ENCODE results near the gene HSF4. TPM values are rescaled to one million over a fixed set of nuclear protein-coding genes. Genes with fewer than 3 reads are reported as not detected.
A peak's percentile ranks its signal among the peaks of the same experiment; 100 is the strongest.

HSF4 gene
- total RNA-seq (2021) = 1.2 and 1.5 TPM in 2 replicates
- long read RNA-seq, partial matches to known transcripts = 0 of 1 reads
- long read RNA-seq, other reads (novel, unspliced or antisense) = 0 of 1 reads

- H3K4me3 Mint-ChIP-seq = peak within 1 kb of the TSS; percentile 30 to 74
- no peak for DNase-seq
Measured at GRCh38 chr16:67164599-67165061, at the start of gene HSF4. Gene HSF4 (plus strand): TSS chr16:67164745. CDS start chr16:67164812, 67 bp downstream.

More at GRCh38 chr16:67164599-67165061, at the start of gene HSF4:
- Histone ChIP-seq H3K9ac (ENCODE audit: extremely low read depth, insufficient read length, low read length) (no peak within 1 kb of the TSS), H4K20me1 (ENCODE audit: control insufficient read depth, insufficient read depth, insufficient read length) (no peaks in the 10 kb centered on the region), H3K4me2 (ENCODE audit: insufficient read depth, insufficient read length, low read length) (peak within 1 kb of the TSS; percentile 20), H2BK12ac (ENCODE audit: insufficient read length, low read depth, low read length) (no peak within 1 kb of the TSS), H2AFZ (ENCODE audit: low read length) (no peak within 1 kb of the TSS), H4K5ac (ENCODE audit: insufficient read length, low read depth, low read length) (no peak within 1 kb of the TSS), H2AK5ac (ENCODE audit: insufficient read length, low read length) (no peak within 1 kb of the TSS), H3K27ac (ENCODE audit: insufficient read length, low read depth, low read length) (no peak within 1 kb of the TSS), H2BK20ac (ENCODE audit: low read depth, low read length, poor library complexity, severe bottlenecking) (no peak within 1 kb of the TSS), H3K79me1 (ENCODE audit: insufficient read depth, low read depth, low read length, poor library complexity, severe bottlenecking) (no peaks in the 10 kb centered on the region), H3K14ac (ENCODE audit: insufficient read depth, low read length) (no peak within 1 kb of the TSS), H3K18ac (ENCODE audit: insufficient read length, low read depth, low read length) (no peak within 1 kb of the TSS), H3K4me1 (ENCODE audit: insufficient read depth, low read length) (no peaks in the 10 kb centered on the region), H3K23me2 (ENCODE audit: insufficient read length, low read depth, low read length, poor library complexity, severe bottlenecking) (peaks cover 13% of the 10 kb centered on the region), H4K8ac (replicated peaks; ENCODE audit: insufficient read length, low read depth, low read length) (no peak within 1 kb of the TSS), H2BK5ac (ENCODE audit: insufficient read length, low read length) (no peak within 1 kb of the TSS), H3K56ac (ENCODE audit: insufficient read length, low read depth, low read length) (no peak within 1 kb of the TSS), H4K91ac (ENCODE audit: insufficient read length, low read depth, low read length) (no peak within 1 kb of the TSS), H3K27me3 (ENCODE audit: insufficient read depth, low read length) (peaks cover 93% of the 10 kb centered on the region), H3K9me3 (ENCODE audit: control insufficient read depth, low read depth, low read length) (no peaks in the 10 kb centered on the region), H2BK15ac (ENCODE audit: low read depth, low read length) (no peak within 1 kb of the TSS), H3K79me2 (ENCODE audit: insufficient read depth, low read length) (no peaks in the 10 kb centered on the region), H3T11ph (ENCODE audit: low read length) (no peak within 1 kb of the TSS), H2BK120ac (ENCODE audit: low read depth, low read length, poor library complexity, severe bottlenecking) (no peak within 1 kb of the TSS), H3K23ac (ENCODE audit: insufficient read length, low read depth, low read length) (no peak within 1 kb of the TSS), H3K4ac (ENCODE audit: low read depth, low read length) (no peak within 1 kb of the TSS)
- peaks cover 15 to 50% of the 10 kb centered on the region in 2 experiments for H3K4me1 Mint-ChIP-seq
- peaks cover 99% of the 10 kb centered on the region for H3K27me3 Mint-ChIP-seq (ENCODE audit: low read depth)
- TF ChIP-seq, protein P1, sequence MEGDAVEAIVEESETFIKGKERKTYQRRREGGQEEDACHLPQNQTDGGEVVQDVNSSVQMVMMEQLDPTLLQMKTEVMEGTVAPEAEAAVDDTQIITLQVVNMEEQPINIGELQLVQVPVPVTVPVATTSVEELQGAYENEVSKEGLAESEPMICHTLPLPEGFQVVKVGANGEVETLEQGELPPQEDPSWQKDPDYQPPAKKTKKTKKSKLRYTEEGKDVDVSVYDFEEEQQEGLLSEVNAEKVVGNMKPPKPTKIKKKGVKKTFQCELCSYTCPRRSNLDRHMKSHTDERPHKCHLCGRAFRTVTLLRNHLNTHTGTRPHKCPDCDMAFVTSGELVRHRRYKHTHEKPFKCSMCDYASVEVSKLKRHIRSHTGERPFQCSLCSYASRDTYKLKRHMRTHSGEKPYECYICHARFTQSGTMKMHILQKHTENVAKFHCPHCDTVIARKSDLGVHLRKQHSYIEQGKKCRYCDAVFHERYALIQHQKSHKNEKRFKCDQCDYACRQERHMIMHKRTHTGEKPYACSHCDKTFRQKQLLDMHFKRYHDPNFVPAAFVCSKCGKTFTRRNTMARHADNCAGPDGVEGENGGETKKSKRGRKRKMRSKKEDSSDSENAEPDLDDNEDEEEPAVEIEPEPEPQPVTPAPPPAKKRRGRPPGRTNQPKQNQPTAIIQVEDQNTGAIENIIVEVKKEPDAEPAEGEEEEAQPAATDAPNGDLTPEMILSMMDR (conservative IDR thresholded peaks at IDR 0.05) = no peak
- H3K9me3 Mint-ChIP-seq = peaks cover 3 to 6% of the 10 kb centered on the region in 2 experiments; a peak in 3 of 5 replicates
- no peak within 1 kb of the TSS for H3K27ac Mint-ChIP-seq
- whole genome bisulfite sequencing (ENCODE audit: extremely low coverage, insufficient read length, low lambda C conversion rate) = no CpG with 5 or more reads among the region's 41 CpGs
- no peaks in the 10 kb centered on the region; a peak in 1 of 7 replicates for H3K36me3 Mint-ChIP-seq (ENCODE audit: insufficient read depth in 1 of 3, low read depth in 3 of 3)

Data from H9 (cell line).